HFF-Myc (cell line): ENCODE measurements around the gene FAM151A.

Experiments used
- DNase-seq: peaks from one replicate; pipeline ENCODE4 v3.0.0-alpha.2; 2011; ENCODE audit warnings: low read depth; ENCODE audit errors: extremely low read depth
- H3K4me3 ChIP-seq: replicated peaks from 2 replicates; pipeline ENCODE4 v1.5.1; 2011; ENCODE audit warnings: low read depth, mild to moderate bottlenecking, control low read depth, low read length
- TF ChIP-seq, protein P1 (sequence below): IDR thresholded peaks from 2 replicates; pipeline ENCODE4 v1.5.1; 2012; ENCODE audit warnings: mild to moderate bottlenecking, low read depth, low read length, control low read depth; ENCODE audit errors: missing control alignments

Gene FAM151A

DNA sequence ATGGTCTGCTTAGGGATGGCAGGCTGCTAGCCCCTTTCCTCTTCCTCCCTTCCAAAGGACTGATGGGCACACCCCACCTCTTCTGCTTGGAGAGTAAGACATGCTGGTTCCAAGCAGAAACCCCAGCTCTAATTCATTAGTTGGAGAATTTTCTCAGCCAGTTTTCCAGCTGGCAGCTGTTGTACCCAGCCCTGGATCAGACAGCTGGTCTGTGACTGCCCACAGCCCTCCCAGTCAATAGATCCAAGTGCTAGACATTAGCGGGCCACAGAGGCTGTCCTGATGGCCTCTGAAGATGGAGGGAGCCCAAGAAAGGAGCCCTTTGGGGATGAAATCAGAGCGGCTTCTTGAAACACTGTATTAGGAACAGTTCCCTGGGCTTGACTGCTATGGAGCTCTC is 39.5 kb downstream of the FAM151A start:
- DNase-seq: no peak

DNA sequence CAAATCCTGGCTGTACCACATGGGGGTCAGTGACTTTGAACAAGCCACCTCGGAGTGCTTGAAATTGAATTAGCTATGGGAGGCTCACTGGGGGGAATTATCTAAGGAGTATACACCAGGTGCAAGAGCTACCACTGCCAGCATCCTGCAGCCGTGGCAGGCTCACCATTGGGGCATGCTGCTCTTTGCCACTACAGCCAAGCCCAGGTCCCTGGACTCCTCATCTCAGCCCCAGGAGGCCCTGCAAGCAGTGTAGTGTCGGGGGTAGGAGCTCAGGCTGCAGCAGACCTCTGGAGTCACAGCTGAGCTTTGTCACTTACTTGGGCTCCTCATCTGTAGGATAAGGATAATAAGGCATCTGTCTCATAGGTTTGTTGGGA is 40.0 kb downstream of the FAM151A start:
- TF ChIP-seq, protein P1, sequence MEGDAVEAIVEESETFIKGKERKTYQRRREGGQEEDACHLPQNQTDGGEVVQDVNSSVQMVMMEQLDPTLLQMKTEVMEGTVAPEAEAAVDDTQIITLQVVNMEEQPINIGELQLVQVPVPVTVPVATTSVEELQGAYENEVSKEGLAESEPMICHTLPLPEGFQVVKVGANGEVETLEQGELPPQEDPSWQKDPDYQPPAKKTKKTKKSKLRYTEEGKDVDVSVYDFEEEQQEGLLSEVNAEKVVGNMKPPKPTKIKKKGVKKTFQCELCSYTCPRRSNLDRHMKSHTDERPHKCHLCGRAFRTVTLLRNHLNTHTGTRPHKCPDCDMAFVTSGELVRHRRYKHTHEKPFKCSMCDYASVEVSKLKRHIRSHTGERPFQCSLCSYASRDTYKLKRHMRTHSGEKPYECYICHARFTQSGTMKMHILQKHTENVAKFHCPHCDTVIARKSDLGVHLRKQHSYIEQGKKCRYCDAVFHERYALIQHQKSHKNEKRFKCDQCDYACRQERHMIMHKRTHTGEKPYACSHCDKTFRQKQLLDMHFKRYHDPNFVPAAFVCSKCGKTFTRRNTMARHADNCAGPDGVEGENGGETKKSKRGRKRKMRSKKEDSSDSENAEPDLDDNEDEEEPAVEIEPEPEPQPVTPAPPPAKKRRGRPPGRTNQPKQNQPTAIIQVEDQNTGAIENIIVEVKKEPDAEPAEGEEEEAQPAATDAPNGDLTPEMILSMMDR: no peak
- H3K4me3 ChIP-seq: no peak overlapping the region
- no peak for DNase-seq

More for the DNA sequence above, 39.5 kb downstream of the FAM151A start:
- H3K4me3 ChIP-seq: no peak overlapping the region
- TF ChIP-seq, protein P1: no peak

DNA sequence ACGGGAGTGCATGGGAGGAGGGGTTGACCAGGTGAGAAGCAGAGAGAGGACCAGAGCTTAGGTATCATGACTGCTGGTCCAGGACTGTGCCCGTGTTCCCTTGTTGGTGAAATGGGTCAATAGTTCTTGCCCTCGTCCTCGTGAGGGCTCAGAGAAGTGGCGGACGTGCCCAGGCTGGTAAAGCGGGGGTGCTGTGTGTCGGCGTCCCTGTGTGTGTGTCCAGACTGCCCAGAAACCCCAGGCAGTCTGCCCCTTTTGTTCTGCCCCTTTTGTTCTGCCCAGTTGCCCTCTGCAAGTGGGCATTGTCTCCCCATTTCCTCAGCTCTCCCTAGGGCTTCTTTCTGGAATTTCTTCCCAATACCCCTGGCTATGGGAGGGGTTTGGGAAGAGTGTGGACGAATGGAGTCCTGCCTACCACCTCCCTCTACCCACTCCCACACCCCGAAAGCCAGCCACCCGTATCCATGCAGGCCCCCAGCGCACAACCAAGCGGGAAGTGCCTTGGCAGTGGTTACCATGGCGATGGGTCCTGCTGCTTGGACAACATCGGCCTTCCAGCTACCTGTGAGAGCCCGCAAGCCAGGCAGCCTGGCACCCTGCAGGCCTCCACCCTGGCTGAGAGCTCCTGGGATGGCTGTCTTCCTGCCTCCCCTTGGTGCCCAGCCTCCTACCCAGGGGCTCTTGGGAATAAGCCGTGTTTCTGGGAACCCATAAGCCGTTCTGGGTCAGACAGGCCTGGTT is 40.6 kb downstream of the FAM151A start:
- DNase-seq: no peak
- no peak overlapping the region for H3K4me3 ChIP-seq
- TF ChIP-seq, protein P1: no peak

DNA sequence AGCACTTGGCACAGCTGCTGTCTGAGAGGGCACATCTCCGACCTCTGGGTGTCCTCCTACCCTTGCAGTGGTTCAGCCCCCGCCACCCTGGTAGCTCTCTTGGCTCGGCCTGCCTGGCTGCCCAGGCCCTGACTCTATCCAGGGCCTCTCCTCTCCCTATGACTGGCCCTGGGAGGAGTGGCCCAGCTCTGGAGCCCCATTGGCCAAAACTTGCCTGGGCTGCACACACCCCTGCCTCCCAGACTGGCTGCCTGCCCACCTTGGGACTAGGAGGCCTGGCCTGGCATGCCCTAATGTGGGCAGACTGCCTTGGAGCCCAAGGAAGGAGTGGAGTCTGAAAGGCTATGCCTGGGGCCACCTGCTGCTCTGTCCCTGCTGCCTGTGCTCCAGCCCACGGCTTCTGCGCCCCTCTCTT is 41.7 kb downstream of the FAM151A start:
- TF ChIP-seq, protein P1: no peak
- peak; percentile 19 for DNase-seq
- H3K4me3 ChIP-seq: no peak overlapping the region

DNA sequence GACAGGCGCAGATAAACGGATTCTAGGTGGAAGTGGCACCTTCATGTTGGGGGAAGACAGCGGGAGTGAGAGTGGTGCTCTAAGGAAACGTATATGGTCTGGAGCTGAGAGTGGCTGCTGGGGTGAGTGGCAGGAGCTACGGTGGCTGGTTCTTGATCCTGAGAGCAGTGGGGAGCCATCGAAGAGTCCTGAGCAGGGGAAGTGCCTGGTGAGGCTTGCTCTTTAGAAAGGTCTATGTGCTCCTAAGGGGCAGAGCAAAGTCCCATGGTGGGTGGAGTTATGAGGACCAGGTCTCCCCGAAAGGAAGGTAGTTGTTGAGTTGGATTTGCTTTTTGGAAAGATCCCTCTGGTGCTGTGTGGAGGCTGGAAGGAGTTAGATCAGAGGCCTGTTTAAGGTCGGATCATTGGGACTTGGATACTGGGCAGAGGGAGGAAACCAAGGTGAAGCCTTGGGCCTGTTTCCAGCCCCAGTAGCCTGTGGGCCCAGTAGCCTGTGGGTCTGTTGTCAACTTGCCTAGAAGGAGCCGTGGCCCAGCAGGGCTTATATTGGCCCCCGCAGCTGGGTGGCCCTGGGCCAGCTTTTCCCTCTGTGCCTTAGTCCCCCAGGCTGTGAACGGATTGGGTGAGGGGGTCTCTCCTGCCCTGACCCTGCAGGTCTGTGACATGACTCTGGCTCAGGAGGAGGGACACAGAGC is 42.3 kb downstream of the FAM151A start:
- H3K4me3 ChIP-seq: no peak overlapping the region
- TF ChIP-seq, protein P1: no peak
- DNase-seq: no peak

DNA sequence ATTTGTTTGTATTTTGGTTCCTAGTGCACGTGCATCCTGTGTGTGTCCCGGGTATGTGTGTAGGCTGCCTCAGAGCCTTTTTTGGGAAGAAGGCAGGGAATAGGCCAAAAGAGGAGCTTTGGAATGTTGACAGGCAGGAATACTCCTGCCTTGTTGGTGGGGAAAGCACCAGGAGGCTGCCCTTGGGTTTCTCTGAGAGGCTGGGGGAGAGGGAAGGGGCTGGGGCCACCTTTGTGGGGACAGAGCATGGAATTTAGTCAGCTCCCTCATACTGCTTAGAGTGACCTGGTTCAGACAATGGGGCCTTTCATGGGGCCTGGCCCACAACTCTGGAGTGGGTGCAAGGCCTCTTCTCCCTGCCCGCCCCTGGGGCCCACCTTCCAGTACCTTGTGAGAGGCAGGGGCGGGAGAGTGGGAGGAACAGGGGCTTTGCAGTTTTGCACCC is 44.0 kb downstream of the FAM151A start:
- DNase-seq: no peak
- H3K4me3 ChIP-seq: no peak overlapping the region
- TF ChIP-seq, protein P1: no peak
